ENCODE results near the gene CCDC57. TPM values are rescaled to one million over a fixed set of nuclear protein-coding genes. Genes with fewer than 3 reads are reported as not detected.

The CCDC57 gene
- total and polyA plus RNA-seq, 2 of the 8 experiments (the other 6 are each of a cell fraction or from before 2014, with no cell fraction given) = 8.4 to 12.9 TPM

DNA sequence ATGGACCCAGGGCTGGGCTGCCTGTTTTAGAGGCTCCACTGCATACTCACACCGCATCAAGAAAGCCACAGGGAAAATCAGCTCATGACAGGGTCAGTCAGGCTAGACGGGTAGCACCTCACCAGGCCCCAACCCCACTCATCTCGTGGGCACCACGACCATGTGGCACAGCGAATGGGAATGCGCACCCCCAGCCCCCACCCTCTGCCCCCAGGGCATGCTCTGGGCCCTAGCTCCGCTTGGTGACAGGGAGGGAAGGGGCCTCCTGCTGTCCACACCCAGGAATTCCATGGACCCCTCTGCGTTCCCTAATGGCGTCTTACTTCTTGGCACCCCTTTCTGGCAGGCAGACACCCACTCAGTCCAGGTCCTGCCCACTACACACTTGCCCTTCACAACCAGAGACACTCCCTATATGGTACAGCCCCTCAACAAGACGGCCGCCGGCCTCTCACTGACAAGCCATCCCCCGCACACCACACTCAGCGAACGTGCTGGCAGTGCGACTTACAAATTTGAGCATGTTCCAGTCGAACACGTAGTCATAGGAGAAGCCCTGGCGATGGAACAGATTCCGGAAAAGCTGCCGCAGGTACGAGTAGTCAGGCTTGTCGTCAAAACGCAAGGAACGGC lies 38.3 kb upstream of the CCDC57 start:
- H3K36me3 ChIP-seq (ENCODE audit: control insufficient read depth in 2 of 4, insufficient read depth in 4 of 4, low read length in 3 of 4) = peaks cover 55 to 91% (median 84%) of the 10 kb centered on the region in 4 experiments
- no peaks in the 10 kb centered on the region for H3K27me3 ChIP-seq (replicated peaks in 1 of 4; ENCODE audit: control insufficient read depth in 3 of 4, extremely low read depth in 1 of 4, insufficient read depth in 3 of 4, low read length in 3 of 4)
- no peaks in the 10 kb centered on the region for H3K9me3 ChIP-seq (ENCODE audit: insufficient read depth in 2 of 2, low read depth in 1 of 2, low read length in 1 of 2)
- no peaks in the 10 kb centered on the region for H3K23me2 ChIP-seq (ENCODE audit: low read depth, low read length)
- H3K4me3 ChIP-seq (ENCODE audit: extremely low read depth in 1 of 4, insufficient read depth in 2 of 4, low read depth in 3 of 4, low read length in 4 of 4) = no peak overlapping the region
- no peaks in the 10 kb centered on the region for H3K4me1 ChIP-seq (replicated peaks in 1 of 4; ENCODE audit: control insufficient read depth in 3 of 4, insufficient read depth in 4 of 4, low read length in 3 of 4)
- no peak overlapping the region for H3K18ac ChIP-seq (ENCODE audit: extremely low read depth, low read length)
- H3K56ac ChIP-seq (replicated peaks; ENCODE audit: insufficient read length, low read depth, low read length) = no peak overlapping the region
- peaks cover 37 to 49% of the 10 kb centered on the region in 2 experiments for H4K20me1 ChIP-seq (replicated peaks in 1 of 2; ENCODE audit: control insufficient read depth in 1 of 2, insufficient read depth in 2 of 2, low read length in 2 of 2)
- no peak for TF ChIP-seq GTF2F1 (IDR thresholded peaks at IDR 0.05; ENCODE audit: borderline replicate concordance, low read depth, low read length)
- TF ChIP-seq SIN3A (conservative IDR thresholded peaks at IDR 0.05 in 1 of 2, IDR thresholded peaks at IDR 0.05 in 1 of 2; ENCODE audit: low read depth in 1 of 2, low read length in 2 of 2) = no peak
- TF ChIP-seq MAFK (IDR thresholded peaks at IDR 0.05; ENCODE audit: low read depth, low read length) = no peak
- TF ChIP-seq KDM4A (IDR thresholded peaks at IDR 0.05; ENCODE audit: low read depth, low read length, severe bottlenecking) = no peak
- no peak for TF ChIP-seq TAF7 (optimal IDR thresholded peaks at IDR 0.05; ENCODE audit: borderline replicate concordance, low read depth, low read length)
- no peak overlapping the region for H2AK5ac ChIP-seq (ENCODE audit: low read depth, low read length)
- no peak overlapping the region for H4K5ac ChIP-seq (ENCODE audit: insufficient read length, low read depth, low read length)
- no peak overlapping the region for H3K9ac ChIP-seq (replicated peaks in 1 of 4; ENCODE audit: extremely low read depth in 1 of 4, low read depth in 3 of 4, low read length in 3 of 4)
- no peak overlapping the region for H2BK20ac ChIP-seq (ENCODE audit: low read length)
- no peak overlapping the region for H2BK120ac ChIP-seq (replicated peaks; ENCODE audit: low read depth, low read length)
- no peak overlapping the region for H3K4ac ChIP-seq (replicated peaks; ENCODE audit: insufficient read length, low read depth, low read length)
- no peak overlapping the region for H2BK12ac ChIP-seq (ENCODE audit: low read depth, low read length)
- no peak overlapping the region for H2BK15ac ChIP-seq (ENCODE audit: low read length)
- H2BK5ac ChIP-seq (ENCODE audit: low read depth, low read length) = no peak overlapping the region
- H3K4me2 ChIP-seq (ENCODE audit: insufficient read depth in 1 of 2, low read depth in 2 of 2, low read length in 2 of 2) = no peak overlapping the region
- DNase-seq (ENCODE audit: low read depth in 1 of 2, low spot score in 2 of 2) = no peak
- no peak overlapping the region for H3K14ac ChIP-seq (ENCODE audit: insufficient read length)
- ChIA-PET CTCF (ENCODE audit: partially characterized antibody) (interaction anchor here (0.6 to 1.6 kb wide), 7 partner anchors 8 to 302 kb away, joined by 3 to 5 read pairs (median 3); no protein-coding TSS in a partner anchor), POLR2A (ENCODE audit: partially characterized antibody) (interaction anchor here (1.9 kb wide), 1 partner anchor 10 kb away, joined by 5 read pairs; no protein-coding TSS in a partner anchor)
- FAIRE-seq = no peak
- H4K8ac ChIP-seq (ENCODE audit: extremely low read depth, insufficient read depth, low read length) = no peak overlapping the region
- peaks cover 22% of the 10 kb centered on the region for H3K79me1 ChIP-seq (ENCODE audit: low read depth, low read length)
- peaks cover 0 to 30% of the 10 kb centered on the region in 2 experiments; a peak in 1 of 4 replicates for H3K79me2 ChIP-seq (ENCODE audit: control insufficient read depth in 1 of 2, insufficient read depth in 2 of 2, low read length in 2 of 2)
- no peak overlapping the region for H4K91ac ChIP-seq (replicated peaks; ENCODE audit: insufficient read length, low read length)
- WGBS, 2 experiments (ENCODE audit: extremely low coverage in 1 of 2, insufficient coverage in 1 of 2, insufficient read length in 1 of 2, insufficient replicate concordance in 2 of 2, low coverage in 1 of 2, low lambda C conversion rate in 2 of 2, missing lambda C conversion rate in 1 of 2) = 95% methylated on average over 24 of the region's 25 CpGs; no CpG with 5 or more reads in 1 of the 2 experiments
- no peak overlapping the region for H3K23ac ChIP-seq (ENCODE audit: insufficient read length)
- H3K27ac ChIP-seq (ENCODE audit: low read depth, low read length) = no peak overlapping the region
- H2AFZ ChIP-seq (ENCODE audit: low read length) = no peak overlapping the region
